Measurements from ENCODE around the gene FBXO2.

DNA sequence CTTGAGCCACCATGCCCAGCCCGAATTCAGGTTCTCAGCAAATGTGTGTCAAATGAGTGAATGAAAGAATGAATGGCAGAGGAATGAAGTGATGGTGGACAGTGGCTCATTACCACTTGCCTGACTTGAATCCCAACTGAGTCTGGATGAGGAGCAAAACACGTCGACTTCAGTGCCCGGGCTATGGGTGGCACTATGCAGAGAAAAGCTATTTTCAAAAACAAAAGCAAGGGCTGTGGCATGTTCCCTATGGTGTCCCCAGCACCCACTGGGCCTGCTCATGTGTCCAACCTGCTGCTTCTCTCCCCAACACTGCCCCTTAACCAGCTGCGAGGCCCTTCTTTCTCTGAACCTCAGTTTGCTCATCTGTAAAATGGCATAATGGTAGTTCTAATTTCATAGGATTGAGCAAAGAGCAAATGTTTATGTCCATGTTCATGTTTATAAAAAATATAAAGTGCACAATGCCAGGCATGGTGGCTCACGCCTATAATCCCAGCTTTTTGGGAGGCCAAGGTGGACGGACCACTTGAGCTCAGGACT, 31.1 kb upstream of the FBXO2 start:
- no peak for TF ChIP-seq EP300 (IDR thresholded peaks at IDR 0.05)
- TF ChIP-seq, protein P1, sequence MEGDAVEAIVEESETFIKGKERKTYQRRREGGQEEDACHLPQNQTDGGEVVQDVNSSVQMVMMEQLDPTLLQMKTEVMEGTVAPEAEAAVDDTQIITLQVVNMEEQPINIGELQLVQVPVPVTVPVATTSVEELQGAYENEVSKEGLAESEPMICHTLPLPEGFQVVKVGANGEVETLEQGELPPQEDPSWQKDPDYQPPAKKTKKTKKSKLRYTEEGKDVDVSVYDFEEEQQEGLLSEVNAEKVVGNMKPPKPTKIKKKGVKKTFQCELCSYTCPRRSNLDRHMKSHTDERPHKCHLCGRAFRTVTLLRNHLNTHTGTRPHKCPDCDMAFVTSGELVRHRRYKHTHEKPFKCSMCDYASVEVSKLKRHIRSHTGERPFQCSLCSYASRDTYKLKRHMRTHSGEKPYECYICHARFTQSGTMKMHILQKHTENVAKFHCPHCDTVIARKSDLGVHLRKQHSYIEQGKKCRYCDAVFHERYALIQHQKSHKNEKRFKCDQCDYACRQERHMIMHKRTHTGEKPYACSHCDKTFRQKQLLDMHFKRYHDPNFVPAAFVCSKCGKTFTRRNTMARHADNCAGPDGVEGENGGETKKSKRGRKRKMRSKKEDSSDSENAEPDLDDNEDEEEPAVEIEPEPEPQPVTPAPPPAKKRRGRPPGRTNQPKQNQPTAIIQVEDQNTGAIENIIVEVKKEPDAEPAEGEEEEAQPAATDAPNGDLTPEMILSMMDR (IDR thresholded peaks at IDR 0.05), result no peak
- TF ChIP-seq POLR2A (IDR thresholded peaks at IDR 0.05), result no peak

All from suprapubic skin (tissue), 3 donors.